CD4-positive, alpha-beta T cell treated with Interleukin-17A for 4 hours (primary cell): ENCODE results near the gene EYS.
"Not testable (repeated sequence)": the region's sequence is repeated elsewhere in the genome, so short reads cannot be mapped to it uniquely, and the experiment has no call there.

Experiments used
- DNase-seq: peaks from one replicate; pipeline ENCODE4 v3.0.0-alpha.2; 2020; ENCODE audit warnings: mixed read lengths

The EYS gene

DNA sequence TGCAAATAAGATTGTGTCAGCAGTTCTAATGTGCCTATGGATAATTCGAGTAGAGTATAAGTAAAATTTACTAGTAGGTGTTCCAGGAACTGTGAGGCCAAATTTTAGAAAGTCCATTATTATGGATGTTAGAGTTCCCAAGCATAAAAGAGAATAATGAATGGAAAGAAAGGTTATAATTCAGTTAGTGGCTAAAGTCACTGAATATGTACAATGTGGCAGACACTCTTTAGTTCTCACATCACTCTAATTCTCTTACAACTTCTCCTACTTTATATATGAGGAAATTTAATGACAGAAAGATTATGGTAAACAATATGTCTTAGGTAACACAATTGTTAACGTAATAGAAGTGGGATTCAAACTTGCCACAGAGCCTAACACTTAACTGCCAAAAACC lies 75.3 kb downstream of the EYS start:
- no peak for DNase-seq

GRCh38 chr6:65627434-65627999 lies 79.5 kb downstream of the EYS start:
- not testable (repeated sequence) for DNase-seq

DNA sequence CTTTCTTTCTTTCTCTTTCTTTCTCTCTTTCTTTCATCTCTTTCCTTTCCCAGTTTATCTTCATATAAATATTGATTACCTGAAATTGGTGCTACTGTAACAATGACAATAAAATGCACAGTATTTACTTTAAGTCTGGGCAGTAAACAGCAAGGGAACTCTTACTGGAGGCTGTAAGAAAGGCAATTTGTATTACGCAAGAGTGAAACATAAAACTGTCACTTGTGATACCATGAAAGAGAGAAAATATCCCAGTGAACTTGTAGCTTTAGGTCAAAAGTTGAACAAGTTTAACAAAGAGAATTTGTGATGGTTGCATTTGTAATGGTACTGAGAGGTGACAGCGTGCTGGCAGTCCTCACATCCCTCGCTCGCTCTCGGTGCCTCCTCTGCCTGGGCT lies 80.0 kb downstream of the EYS start:
- no peak for DNase-seq

DNA sequence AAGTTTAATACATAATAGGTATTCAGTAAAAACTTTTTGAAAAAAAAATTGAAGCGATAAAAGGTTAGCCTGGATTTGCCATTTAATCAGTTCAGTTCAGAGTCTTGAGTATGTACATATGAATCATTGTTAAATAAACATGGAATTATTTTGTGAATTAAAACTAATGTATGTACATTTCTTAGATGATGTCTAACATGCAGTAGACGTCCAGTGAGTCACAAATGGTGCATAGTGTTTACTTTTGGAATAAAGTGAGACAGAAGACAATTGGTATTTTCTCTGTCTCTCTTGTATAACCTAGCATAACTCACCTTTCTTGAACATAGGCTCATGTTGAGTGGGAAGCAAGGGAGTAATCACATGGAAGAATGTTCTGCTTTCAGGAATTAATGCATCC lies 83.5 kb downstream of the EYS start:
- no peak for DNase-seq

- no peak for DNase-seq
Observed at GRCh38 chr6:65610746-65611145, 96.3 kb downstream of the EYS start.

DNA sequence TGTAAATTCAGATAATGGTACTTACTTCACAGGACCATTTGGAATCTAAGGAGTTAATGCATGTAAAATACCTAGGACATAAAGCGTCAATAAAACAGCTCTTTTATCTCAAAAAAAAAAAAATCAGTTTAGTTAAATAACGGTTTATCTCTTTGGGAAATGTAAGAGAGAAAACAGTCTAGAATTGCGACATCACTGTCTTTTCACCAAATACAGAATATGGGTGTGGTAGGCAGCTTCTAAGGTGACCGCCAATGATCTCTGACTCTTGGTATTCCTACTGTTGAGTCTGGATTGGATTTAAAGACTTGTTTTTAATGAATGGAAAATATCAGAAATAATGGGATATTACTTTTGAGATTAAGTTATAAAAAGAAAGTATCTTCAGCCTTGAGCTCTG lies 111.5 kb downstream of the EYS start:
- DNase-seq = no peak

DNA sequence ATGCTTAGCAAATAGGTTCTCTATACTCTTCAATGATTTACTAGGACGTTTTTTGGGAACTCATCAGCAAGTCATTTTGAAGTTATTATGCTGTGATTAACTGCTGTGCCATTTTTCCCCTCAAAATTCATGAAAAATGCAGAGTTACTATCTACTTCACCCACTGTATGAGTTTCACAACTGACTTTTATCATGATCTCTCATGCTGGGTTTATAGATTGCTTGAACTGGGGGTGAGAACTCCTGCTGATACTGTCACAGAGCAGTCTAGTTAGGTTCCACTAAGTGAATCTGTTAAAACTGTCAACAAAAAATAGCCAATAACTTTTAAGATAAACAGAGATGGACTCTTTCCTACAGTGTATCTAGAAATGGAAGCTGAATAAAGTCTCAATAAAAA lies 136.7 kb downstream of the EYS start:
- DNase-seq = no peak

DNA sequence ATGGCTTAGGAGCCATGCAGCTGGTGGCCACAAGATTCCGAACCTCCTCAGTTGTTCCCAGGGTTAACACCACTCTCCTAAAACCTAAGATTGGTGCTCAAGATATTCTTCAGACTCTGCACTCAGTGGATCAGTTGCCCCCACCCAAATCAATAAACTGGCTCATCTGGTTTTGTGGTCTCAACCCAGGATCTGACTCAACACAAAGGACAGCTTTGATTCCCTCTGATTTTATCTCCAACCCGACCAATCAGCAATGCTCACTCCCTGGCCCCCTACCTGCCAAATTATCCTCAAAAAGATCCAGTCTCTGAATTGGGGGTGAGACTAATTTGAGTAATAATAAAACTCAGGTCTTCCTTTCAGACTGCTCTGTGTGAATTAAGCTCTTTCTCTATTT lies 137.5 kb downstream of the EYS start:
- DNase-seq = no peak

GRCh38 chr6:65569056-65569455 lies 138.0 kb downstream of the EYS start:
- DNase-seq = not testable (repeated sequence)

- DNase-seq = no peak
Observed at GRCh38 chr6:65566117-65566516, 140.9 kb downstream of the EYS start.

- no peak for DNase-seq
Observed at GRCh38 chr6:65558071-65558470, 149.0 kb downstream of the EYS start.

GRCh38 chr6:65557224-65557623 lies 149.8 kb downstream of the EYS start:
- DNase-seq = no peak

DNA sequence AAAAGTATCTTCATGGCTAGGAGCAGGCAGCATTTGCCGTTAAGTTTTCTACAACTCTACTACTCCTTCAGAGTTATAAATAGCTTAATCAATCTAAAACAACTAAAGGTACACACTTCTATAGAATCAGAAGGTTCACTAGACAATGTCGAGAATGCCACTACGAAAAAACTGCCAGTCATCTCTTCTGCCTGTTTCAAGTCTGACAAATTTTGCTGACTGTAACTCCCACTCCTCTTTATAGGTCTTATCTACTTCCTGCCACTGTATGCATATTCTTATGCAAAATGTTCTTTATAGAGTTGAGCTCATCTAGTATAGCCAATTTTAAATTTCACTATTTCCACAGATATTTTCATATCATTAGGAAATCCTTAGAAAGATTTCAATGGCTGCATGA lies 160.1 kb downstream of the EYS start:
- DNase-seq = no peak

GRCh38 chr6:65545920-65546319 lies 161.1 kb downstream of the EYS start:
- DNase-seq = no peak

- DNase-seq = no peak
Observed at GRCh38 chr6:65538644-65539043, 168.4 kb downstream of the EYS start.

GRCh38 chr6:65537600-65537999 lies 169.4 kb downstream of the EYS start:
- no peak for DNase-seq

DNA sequence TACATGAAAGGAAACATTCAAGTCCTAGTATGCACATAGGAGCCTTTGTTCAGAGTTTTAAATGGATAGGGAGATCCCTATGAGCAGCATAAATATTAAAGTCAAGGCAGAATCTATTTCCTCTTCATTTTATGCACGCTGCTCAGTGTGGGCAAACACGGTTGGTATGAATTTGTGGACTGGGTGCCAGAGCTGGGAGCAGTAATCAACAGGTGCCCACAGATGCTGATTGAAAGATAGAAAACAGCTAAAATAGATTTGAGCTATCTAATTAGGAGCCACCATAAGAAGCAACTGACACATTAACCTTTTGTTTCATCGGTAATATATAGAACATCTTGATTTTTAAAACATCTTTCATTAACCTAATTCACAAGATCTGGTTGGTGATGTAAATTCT lies 175.5 kb downstream of the EYS start:
- DNase-seq = no peak

DNA sequence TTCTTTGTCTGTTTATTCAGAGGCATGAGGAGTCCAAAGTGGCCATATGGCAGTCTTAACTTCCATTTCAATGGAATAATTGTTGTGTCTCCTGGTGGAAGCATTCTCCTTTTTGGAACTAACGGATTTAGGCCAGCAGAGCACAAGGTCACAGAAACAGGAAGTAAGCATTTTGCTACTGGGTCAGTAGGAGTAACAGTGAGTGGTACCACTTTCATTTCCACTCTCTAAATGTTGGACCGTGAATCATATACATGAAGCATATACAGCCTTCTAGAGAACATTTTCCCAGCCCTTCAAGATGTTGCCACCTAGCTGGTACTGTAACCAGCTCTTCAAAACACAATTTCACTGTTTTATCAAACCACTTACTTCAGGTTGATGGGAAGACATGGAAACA lies 182.8 kb downstream of the EYS start:
- DNase-seq = no peak

- no peak for DNase-seq
Observed at GRCh38 chr6:65505736-65506135, 201.3 kb downstream of the EYS start.

DNA sequence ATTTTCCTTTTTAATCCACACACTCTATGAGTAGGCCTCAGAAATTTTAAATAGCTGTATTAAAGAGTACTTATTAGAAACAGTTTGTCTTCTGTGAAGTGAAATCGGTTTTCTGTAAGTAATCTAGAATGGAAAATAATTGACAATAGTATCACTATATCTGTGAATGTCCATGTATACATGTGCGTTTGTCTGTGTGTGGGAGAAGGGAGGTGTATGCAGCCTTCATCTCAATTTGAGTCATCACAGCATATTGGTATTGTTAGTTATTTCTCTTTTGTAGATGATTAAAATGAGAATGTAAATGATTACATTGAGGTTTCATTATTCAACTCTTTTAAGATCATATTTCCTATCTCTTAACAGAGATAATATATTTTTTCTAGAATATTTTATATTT lies 206.0 kb downstream of the EYS start:
- DNase-seq = no peak

DNA sequence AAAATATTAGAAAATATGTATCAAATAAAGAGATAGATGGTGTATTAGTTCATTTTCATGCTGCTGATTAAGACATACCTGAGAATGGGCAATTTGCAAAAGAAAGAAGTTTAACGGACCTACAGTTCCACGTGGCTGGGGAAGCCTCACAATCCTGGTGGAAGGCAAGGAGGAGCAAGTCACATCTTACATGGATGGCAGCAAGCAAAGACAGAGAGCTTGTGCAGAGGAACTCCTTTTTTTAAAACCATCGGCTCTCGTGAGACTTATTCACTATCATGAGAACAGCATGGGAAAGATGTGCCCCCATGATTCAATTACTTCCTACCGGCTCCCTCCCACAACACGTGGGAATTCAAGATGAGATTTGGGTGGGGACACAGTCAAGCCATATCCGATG lies 223.4 kb downstream of the EYS start:
- DNase-seq = not testable (repeated sequence)

- no peak for DNase-seq
Observed at GRCh38 chr6:65469650-65470049, 237.4 kb downstream of the EYS start.

GRCh38 chr6:65468307-65468706 lies 238.7 kb downstream of the EYS start:
- no peak for DNase-seq

DNA sequence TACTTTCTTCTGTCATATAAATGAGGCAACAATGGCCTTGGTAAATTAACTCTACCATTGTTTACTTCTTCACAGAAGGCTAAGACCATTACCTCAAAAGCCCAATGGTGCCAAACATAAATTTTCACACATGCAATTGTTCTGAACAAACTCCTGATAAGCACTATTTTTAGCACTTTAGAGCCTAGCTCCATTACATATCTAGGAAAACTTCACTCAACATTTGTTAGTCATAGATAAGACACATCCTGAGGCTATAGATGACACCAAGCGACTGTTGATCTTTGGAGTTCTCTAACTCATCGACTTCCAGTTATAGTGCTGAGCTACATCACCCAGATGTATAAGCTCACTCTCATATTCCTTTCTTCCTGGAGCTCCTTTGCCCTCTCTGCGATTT lies 245.9 kb downstream of the EYS start:
- no peak for DNase-seq

GRCh38 chr6:65452333-65452732 lies 254.7 kb downstream of the EYS start:
- no peak for DNase-seq

DNA sequence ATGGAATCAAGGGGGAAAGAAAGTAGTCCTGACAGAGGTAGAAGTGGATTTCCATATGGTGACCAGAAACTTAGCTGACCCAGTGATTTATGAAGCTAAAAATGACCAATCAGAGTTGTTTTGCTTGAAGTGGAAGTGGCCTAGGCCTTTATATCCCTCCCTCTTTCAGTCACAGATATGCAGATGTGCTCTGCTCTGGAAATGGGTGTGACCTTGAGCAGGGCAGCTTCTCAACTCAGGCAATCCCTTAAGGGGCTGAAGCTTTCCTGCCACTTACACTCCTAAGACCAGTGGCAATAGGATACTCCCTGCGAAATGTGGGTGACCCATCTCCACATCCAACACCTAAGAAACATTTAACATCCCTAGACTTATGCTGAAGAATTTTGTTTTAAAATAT lies 256.6 kb downstream of the EYS start:
- DNase-seq = no peak
